ENCODE data around the gene EDA.

DNA sequence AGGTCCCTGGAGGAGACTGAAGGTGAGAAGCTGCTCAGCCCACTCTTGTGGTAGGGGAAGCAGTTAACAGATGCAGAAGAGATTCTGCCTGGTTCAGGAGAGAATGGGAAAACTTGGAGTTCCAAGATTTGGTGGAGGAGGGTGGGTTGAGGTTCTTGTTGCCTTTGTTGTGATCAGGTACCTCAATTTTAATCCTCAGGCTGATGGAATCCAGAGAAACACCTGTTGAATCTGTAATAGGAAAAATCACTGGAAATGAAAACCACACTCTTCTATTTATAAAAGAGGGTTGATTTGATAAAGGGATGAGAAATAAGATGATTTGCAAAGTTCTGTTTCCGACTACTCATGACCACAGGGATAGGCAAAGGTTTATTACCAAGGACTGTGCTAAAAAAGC, 132.1 kb downstream of the EDA start:
- TF ChIP-seq, protein P1, sequence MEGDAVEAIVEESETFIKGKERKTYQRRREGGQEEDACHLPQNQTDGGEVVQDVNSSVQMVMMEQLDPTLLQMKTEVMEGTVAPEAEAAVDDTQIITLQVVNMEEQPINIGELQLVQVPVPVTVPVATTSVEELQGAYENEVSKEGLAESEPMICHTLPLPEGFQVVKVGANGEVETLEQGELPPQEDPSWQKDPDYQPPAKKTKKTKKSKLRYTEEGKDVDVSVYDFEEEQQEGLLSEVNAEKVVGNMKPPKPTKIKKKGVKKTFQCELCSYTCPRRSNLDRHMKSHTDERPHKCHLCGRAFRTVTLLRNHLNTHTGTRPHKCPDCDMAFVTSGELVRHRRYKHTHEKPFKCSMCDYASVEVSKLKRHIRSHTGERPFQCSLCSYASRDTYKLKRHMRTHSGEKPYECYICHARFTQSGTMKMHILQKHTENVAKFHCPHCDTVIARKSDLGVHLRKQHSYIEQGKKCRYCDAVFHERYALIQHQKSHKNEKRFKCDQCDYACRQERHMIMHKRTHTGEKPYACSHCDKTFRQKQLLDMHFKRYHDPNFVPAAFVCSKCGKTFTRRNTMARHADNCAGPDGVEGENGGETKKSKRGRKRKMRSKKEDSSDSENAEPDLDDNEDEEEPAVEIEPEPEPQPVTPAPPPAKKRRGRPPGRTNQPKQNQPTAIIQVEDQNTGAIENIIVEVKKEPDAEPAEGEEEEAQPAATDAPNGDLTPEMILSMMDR (IDR thresholded peaks at IDR 0.05), result no peak
- TF ChIP-seq ZFX (IDR thresholded peaks at IDR 0.05; ENCODE audit: borderline replicate concordance), result no peak
